HG03565 (cell line): ENCODE results near the gene APMAP.
A peak's percentile ranks its signal among the peaks of the same experiment; 100 is the strongest.
"Not testable (repeated sequence)": the region's sequence is repeated elsewhere in the genome, so short reads cannot be mapped to it uniquely, and the experiment has no call there.

ENCODE experiments used
- ATAC-seq: cut with Tn5 transposase; IDR thresholded peaks from one replicate; pipeline ENCODE4 v1.9.1; 2021; ENCODE audit warnings: mild to moderate bottlenecking, moderate library complexity; ENCODE audit not compliant: unreplicated experiment

APMAP gene

GRCh38 chr20:24954151-24954550 lies 38.4 kb downstream of the APMAP start:
- ATAC-seq = no peak

- no peak for ATAC-seq
Measured at GRCh38 chr20:24953621-24954133, 38.9 kb downstream of the APMAP start.

- no peak for ATAC-seq
Measured at GRCh38 chr20:24953209-24953575, 39.4 kb downstream of the APMAP start.

GRCh38 chr20:24952376-24953208 lies 40.0 kb downstream of the APMAP start:
- ATAC-seq = no peak

GRCh38 chr20:24951536-24952083 lies 40.9 kb downstream of the APMAP start:
- no peak for ATAC-seq

GRCh38 chr20:24950836-24951525 lies 41.6 kb downstream of the APMAP start:
- ATAC-seq = no peak

GRCh38 chr20:24950128-24950835 lies 42.3 kb downstream of the APMAP start:
- ATAC-seq = no peak

- ATAC-seq = no peak
Measured at GRCh38 chr20:24949756-24950127, 42.8 kb downstream of the APMAP start.

- ATAC-seq = peak; percentile 54
Measured at GRCh38 chr20:24948939-24949679, 43.4 kb downstream of the APMAP start, which contains the start of gene CST7. Gene CST7 (plus strand): TSS chr20:24949269. CDS start chr20:24949506, 237 bp downstream.

GRCh38 chr20:24948396-24948938 lies 44.1 kb downstream of the APMAP start:
- not testable (repeated sequence) for ATAC-seq

GRCh38 chr20:24946376-24946775 lies 46.2 kb downstream of the APMAP start:
- ATAC-seq = not testable (repeated sequence)

GRCh38 chr20:24943731-24944130 lies 48.8 kb downstream of the APMAP start:
- ATAC-seq = no peak

- no peak for ATAC-seq
Measured at GRCh38 chr20:24943196-24943595, 49.4 kb downstream of the APMAP start.

GRCh38 chr20:24942679-24943078 lies 49.9 kb downstream of the APMAP start:
- no peak for ATAC-seq

- no peak for ATAC-seq
Measured at GRCh38 chr20:24939036-24939435, 53.5 kb downstream of the APMAP start.

- no peak for ATAC-seq
Measured at GRCh38 chr20:24938498-24938897, 54.1 kb downstream of the APMAP start.

- ATAC-seq = no peak
Measured at GRCh38 chr20:24937579-24937978, 55.0 kb downstream of the APMAP start.

- no peak for ATAC-seq
Measured at GRCh38 chr20:24936526-24937407, 55.8 kb downstream of the APMAP start.
